OCI-LY3 (cell line): ENCODE results near the gene AFF1.

Experiments used
- EZH2phosphoT487 ChIP-seq: fragments of 200-600 bp; shearing (Covaris generic); IDR thresholded peaks from 2 replicates; pipeline ENCODE4 v1.6.1; 2018; ENCODE audit warnings: antibody characterized with exemption, mixed run types, low read depth
- TF ChIP-seq, protein P1 (sequence below): fragments of 200-600, 300-600 bp; sonication (generic); IDR thresholded peaks from 2 replicates; pipeline ENCODE4 v1.5.1; 2014; ENCODE audit warnings: antibody characterized with exemption, low read length, low read depth

DNA sequence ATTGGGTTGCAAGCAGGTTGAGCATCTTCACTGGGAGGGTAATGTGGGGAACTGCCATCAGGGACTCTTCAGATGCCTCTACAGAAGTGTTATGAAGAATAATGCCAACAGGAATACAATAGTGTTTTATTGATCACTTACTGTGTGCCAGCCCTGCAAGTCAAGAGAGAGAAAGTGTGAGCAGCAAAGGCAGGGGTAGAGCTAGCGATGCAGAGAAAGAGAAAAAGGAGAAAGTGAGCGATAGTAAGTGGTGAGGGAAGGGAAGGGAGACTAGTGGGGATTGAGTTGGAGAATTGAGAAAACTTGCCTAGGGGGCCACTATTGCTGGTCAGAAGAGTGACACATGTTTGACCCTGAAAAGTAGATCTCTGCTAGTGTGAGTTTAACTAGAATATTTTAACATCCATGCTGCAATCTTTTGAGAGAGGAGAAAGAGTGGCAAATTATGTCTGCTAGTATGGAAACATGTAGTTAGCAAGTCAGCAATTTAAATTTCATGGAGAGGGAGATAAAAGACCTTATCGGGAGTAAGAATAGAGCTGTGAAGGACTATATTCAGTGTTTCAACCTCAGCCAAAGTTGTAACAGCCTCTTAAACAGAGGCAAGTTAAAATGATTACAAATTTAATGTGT, 12.2 kb downstream of the AFF1 start:
- TF ChIP-seq, protein P1, sequence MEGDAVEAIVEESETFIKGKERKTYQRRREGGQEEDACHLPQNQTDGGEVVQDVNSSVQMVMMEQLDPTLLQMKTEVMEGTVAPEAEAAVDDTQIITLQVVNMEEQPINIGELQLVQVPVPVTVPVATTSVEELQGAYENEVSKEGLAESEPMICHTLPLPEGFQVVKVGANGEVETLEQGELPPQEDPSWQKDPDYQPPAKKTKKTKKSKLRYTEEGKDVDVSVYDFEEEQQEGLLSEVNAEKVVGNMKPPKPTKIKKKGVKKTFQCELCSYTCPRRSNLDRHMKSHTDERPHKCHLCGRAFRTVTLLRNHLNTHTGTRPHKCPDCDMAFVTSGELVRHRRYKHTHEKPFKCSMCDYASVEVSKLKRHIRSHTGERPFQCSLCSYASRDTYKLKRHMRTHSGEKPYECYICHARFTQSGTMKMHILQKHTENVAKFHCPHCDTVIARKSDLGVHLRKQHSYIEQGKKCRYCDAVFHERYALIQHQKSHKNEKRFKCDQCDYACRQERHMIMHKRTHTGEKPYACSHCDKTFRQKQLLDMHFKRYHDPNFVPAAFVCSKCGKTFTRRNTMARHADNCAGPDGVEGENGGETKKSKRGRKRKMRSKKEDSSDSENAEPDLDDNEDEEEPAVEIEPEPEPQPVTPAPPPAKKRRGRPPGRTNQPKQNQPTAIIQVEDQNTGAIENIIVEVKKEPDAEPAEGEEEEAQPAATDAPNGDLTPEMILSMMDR, result no peak
- no peak for TF ChIP-seq EZH2phosphoT487
